IPS-11a (cell line): Measurements from ENCODE around the gene RNF111.
A peak's percentile ranks its signal among the peaks of the same experiment; 100 is the strongest.
"Not testable (repeated sequence)": the region's sequence is repeated elsewhere in the genome, so short reads cannot be mapped to it uniquely, and the experiment has no call there.

Experiments
- H3K4me3 ChIP-seq: one replicate; pipeline ENCODE4 v1.5.1; 2013; ENCODE audit warnings: low read depth, low read length, control low read depth

RNF111 gene

GRCh38 chr15:59052915-59053407, 65.5 kb downstream of the RNF111 start:
- no peak overlapping the region for H3K4me3 ChIP-seq

GRCh38 chr15:59053482-59053881, 66.0 kb downstream of the RNF111 start:
- H3K4me3 ChIP-seq: no peak overlapping the region

- H3K4me3 ChIP-seq: no peak overlapping the region
These were observed 71.7 kb downstream of the RNF111 start for GRCh38 chr15:59059076-59059597.

- H3K4me3 ChIP-seq: no peak overlapping the region
These were observed 72.9 kb downstream of the RNF111 start for GRCh38 chr15:59060348-59060747.

GRCh38 chr15:59063042-59063441, 75.6 kb downstream of the RNF111 start:
- H3K4me3 ChIP-seq: no peak overlapping the region

- H3K4me3 ChIP-seq: no peak overlapping the region
These were observed 82.0 kb downstream of the RNF111 start for GRCh38 chr15:59069430-59069829.

GRCh38 chr15:59074607-59075006, 87.1 kb downstream of the RNF111 start:
- H3K4me3 ChIP-seq: no peak overlapping the region

- H3K4me3 ChIP-seq: no peak overlapping the region
These were observed 100.3 kb downstream of the RNF111 start for GRCh38 chr15:59087731-59088130.

- no peak overlapping the region for H3K4me3 ChIP-seq
These were observed 106.6 kb downstream of the RNF111 start for GRCh38 chr15:59094077-59094476.

- H3K4me3 ChIP-seq: no peak overlapping the region
These were observed 109.0 kb downstream of the RNF111 start for GRCh38 chr15:59096429-59096828.

GRCh38 chr15:59099162-59099685, 111.8 kb downstream of the RNF111 start:
- no peak overlapping the region for H3K4me3 ChIP-seq

- peak overlapping the region; percentile 90 for H3K4me3 ChIP-seq
These were observed 117.1 kb downstream of the RNF111 start for GRCh38 chr15:59104602-59104911.

GRCh38 chr15:59104912-59105732, 117.7 kb downstream of the RNF111 start, which contains the start of gene CCNB2:
CCNB2 (plus strand) TSS chr15:59105146; CDS start chr15:59105269, 123 bp downstream.
- peak within 1 kb of the TSS; percentile 90 for H3K4me3 ChIP-seq

- H3K4me3 ChIP-seq: peak overlapping the region; percentile 90
These were observed 118.4 kb downstream of the RNF111 start for GRCh38 chr15:59105854-59106253.

GRCh38 chr15:59111251-59111650, 123.8 kb downstream of the RNF111 start:
- no peak overlapping the region for H3K4me3 ChIP-seq

- no peak overlapping the region for H3K4me3 ChIP-seq
These were observed 127.6 kb downstream of the RNF111 start for GRCh38 chr15:59115047-59115446.

GRCh38 chr15:59116141-59116540, 128.7 kb downstream of the RNF111 start:
- H3K4me3 ChIP-seq: no peak overlapping the region

- no peak overlapping the region for H3K4me3 ChIP-seq
These were observed 129.3 kb downstream of the RNF111 start for GRCh38 chr15:59116771-59117170.

GRCh38 chr15:59119625-59120024, 132.2 kb downstream of the RNF111 start:
- H3K4me3 ChIP-seq: no peak overlapping the region

- H3K4me3 ChIP-seq: no peak overlapping the region
These were observed 133.5 kb downstream of the RNF111 start for GRCh38 chr15:59120937-59121336.

- no peak overlapping the region for H3K4me3 ChIP-seq
These were observed 136.8 kb downstream of the RNF111 start for GRCh38 chr15:59124261-59124660.

- not testable (repeated sequence) for H3K4me3 ChIP-seq
These were observed 138.2 kb downstream of the RNF111 start for GRCh38 chr15:59125683-59126082.
